Gastroesophageal sphincter (tissue), 4 donors: ENCODE measurements around the gene PRR12. TPM values are rescaled to one million over a fixed set of nuclear protein-coding genes. Genes with fewer than 3 reads are reported as not detected.
A peak's percentile ranks its signal among the peaks of the same experiment; 100 is the strongest.

Experiments used
- ATAC-seq: fragments of 150-250 bp; one replicate; pipeline ENCODE4 v1.9.1; 2016; ENCODE audit warnings: mild to moderate bottlenecking, moderate library complexity
- H3K27ac ChIP-seq, 4 donors: fragments of 200-600 bp; sonication (generic) in 3 of 4; 1 replicate in 3 of 4; 2 replicates in 1 of 4; pipeline ENCODE4 v1.5.1; 2016 to 2019
- H3K27me3 ChIP-seq: fragments of 200-600 bp; sonication (generic); one replicate; pipeline ENCODE4 v1.5.1; 2019
- H3K36me3 ChIP-seq, 2 donors: fragments of 200-600 bp; sonication (generic); one replicate each; pipeline ENCODE4 v1.5.1; 2019; ENCODE audit warnings: control low read depth in 1 of 2
- H3K4me1 ChIP-seq, 3 donors: fragments of 200-600 bp; sonication (generic); 1 replicate in 2 of 3; 2 replicates in 1 of 3; pipeline ENCODE4 v1.5.1; 2016 to 2019; ENCODE audit warnings: control low read depth in 2 of 3
- H3K4me3 ChIP-seq, 2 donors: fragments of 200-600 bp; sonication (generic); one replicate each; pipeline ENCODE4 v1.5.1; 2019; ENCODE audit warnings: mild to moderate bottlenecking in 1 of 2, moderate library complexity in 1 of 2
- H3K9me3 ChIP-seq, 3 donors: fragments of 200-600 bp; sonication (generic); one replicate each; pipeline ENCODE4 v1.5.1; 2017 to 2019; ENCODE audit warnings: control low read depth in 2 of 3
- EP300 ChIP-seq: sonication (generic); formaldehyde crosslinking; IDR thresholded peaks from one replicate; pipeline ENCODE4 v1.6.1; 2017; ENCODE audit warnings: antibody characterized with exemption, mild to moderate bottlenecking
- POLR2A ChIP-seq, 2 donors: fragments of 450-650 bp; IDR thresholded peaks; one replicate each; pipeline ENCODE4 v1.6.1; 2017; ENCODE audit warnings: antibody characterized with exemption in 2 of 2, mild to moderate bottlenecking in 2 of 2, moderate library complexity in 1 of 2
- POLR2AphosphoS5 ChIP-seq: sonication (generic); formaldehyde crosslinking; IDR thresholded peaks from one replicate; pipeline ENCODE4 v1.6.1; 2017; ENCODE audit warnings: antibody characterized with exemption
- WGBS, 2 donors: methylation state at CpG; one replicate each; pipeline ENCODE4 v1.1.5; 2018; ENCODE audit warnings: low coverage in 1 of 2; 5-methylcytosine and 5-hydroxymethylcytosine counted together
- total RNA-seq, 4 donors: library from RNA; depleted of rRNA; stranded (reverse); fragments of >200 nt; gene quantifications; one replicate each; pipeline ENCODE4 v1.1.0, GENCODE V29; 2016
- TF ChIP-seq, protein P1 (sequence below), 4 experiments: fragments of 200-600 bp in 2 of 4; fragments of 450-650 bp in 2 of 4; sonication (generic) in 1 of 4; IDR thresholded peaks; one replicate each; pipeline ENCODE4 v1.5.1; 2017 to 2019; ENCODE audit warnings: antibody characterized with exemption in 4 of 4, mild to moderate bottlenecking in 2 of 4, moderate library complexity in 2 of 4

Gene PRR12
- total RNA-seq, 4 donors from 2014 or later, result 9.3 to 24.1 (median 14.8) TPM

DNA sequence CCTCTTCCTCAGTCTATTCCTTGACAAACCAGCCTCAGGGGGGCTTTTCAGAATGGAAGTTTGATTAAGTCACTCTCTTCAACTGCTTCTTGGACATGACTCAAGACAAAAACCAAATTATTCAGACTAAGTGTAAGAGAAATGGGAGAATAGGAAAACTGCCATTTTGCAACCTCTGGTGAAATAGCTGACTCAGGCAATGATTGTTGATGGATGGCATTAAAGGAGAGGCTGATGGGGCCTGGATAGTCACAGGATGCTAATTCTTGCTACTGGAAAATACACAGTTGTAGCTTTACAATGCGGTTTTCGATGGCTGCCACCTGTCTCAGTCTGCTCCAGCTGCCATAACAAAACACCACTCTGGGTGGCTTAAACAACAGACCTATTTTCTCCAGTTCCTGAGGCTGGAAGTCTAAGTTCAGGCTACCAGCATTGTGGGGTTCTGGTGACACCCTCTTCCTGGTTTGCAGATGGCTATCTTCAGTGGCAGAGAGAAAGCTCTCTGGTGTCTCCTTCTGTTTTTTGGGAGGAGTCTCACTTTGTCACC, 16.7 kb upstream of the PRR12 start:
- peaks cover 4 to 41% (median 13%) of the 10 kb centered on the region in 3 donors for H3K4me1 ChIP-seq
- H3K27me3 ChIP-seq, result no peaks in the 10 kb centered on the region
- no peak for ATAC-seq
- no peaks in the 10 kb centered on the region for H3K9me3 ChIP-seq
- 71% methylated on average over 2 of the region's 2 CpGs; no CpG with 5 or more reads in 1 of the 2 donors for WGBS, 2 donors
- no peak overlapping the region for H3K27ac ChIP-seq
- peaks cover 0 to 30% of the 10 kb centered on the region in 2 donors for H3K36me3 ChIP-seq
- no peak overlapping the region for H3K4me3 ChIP-seq
- no peak for TF ChIP-seq POLR2AphosphoS5
- TF ChIP-seq EP300, result no peak
- TF ChIP-seq, protein P1, sequence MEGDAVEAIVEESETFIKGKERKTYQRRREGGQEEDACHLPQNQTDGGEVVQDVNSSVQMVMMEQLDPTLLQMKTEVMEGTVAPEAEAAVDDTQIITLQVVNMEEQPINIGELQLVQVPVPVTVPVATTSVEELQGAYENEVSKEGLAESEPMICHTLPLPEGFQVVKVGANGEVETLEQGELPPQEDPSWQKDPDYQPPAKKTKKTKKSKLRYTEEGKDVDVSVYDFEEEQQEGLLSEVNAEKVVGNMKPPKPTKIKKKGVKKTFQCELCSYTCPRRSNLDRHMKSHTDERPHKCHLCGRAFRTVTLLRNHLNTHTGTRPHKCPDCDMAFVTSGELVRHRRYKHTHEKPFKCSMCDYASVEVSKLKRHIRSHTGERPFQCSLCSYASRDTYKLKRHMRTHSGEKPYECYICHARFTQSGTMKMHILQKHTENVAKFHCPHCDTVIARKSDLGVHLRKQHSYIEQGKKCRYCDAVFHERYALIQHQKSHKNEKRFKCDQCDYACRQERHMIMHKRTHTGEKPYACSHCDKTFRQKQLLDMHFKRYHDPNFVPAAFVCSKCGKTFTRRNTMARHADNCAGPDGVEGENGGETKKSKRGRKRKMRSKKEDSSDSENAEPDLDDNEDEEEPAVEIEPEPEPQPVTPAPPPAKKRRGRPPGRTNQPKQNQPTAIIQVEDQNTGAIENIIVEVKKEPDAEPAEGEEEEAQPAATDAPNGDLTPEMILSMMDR (IDR thresholded peaks at IDR 0.05), result no peak
- no peak for TF ChIP-seq POLR2A (IDR thresholded peaks at IDR 0.05)

DNA sequence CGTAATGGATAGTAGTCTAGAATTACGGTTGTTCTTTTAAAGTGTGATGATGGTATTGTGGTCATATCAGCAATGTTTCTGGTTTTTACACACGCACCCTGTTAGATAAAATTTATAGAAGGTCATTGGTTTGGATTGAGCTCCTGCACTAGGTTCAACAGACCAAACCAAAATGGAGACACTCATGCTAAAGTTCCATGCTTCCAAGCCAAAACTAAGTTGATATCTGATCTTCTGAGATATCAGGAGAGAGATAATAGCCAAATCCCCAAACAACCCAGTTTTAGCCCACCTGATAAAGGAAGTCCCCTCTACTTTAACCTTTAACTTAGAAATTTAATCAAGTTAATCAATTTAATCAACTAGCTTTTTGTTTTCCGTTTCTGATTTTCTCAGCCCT, 11.8 kb upstream of the PRR12 start:
- 62 to 76% methylated on average over 3 to 4 of the region's 4 CpGs for WGBS, 2 donors
- Histone ChIP-seq H3K27ac (no peak overlapping the region), H3K36me3 (peaks cover 0 to 24% of the 10 kb centered on the region in 2 donors), H3K27me3 (no peaks in the 10 kb centered on the region), H3K9me3 (no peaks in the 10 kb centered on the region), H3K4me3 (peak overlapping the region in 1 of 2 donors; percentile 71), H3K4me1 (peaks cover 0 to 37% (median 9%) of the 10 kb centered on the region in 3 donors)
- TF ChIP-seq, protein P1 (IDR thresholded peaks at IDR 0.05), result no peak
- no peak for TF ChIP-seq EP300
- no peak for TF ChIP-seq POLR2A (IDR thresholded peaks at IDR 0.05)
- no peak for TF ChIP-seq POLR2AphosphoS5
- ATAC-seq, result no peak

DNA sequence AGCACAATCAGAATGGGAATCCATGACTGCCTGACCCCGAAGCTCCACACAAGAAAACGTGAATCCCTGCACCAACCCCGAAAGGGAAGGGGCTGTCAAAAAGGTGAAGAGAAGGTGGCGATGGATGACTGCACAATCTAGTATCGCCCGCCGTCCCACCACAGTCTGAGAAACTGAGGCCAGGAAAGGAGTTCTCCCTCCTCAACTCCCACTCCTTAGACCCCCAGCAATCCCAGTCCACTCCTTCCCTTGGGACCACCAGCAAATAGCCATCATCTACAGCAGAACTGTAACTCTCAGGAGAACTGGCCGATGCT, 11.1 kb upstream of the PRR12 start:
- no peaks in the 10 kb centered on the region for H3K27me3 ChIP-seq
- peak overlapping the region; percentile 50 to 71 for H3K4me3 ChIP-seq
- ATAC-seq, result no peak
- no peak for TF ChIP-seq EP300
- H3K9me3 ChIP-seq, result no peaks in the 10 kb centered on the region
- WGBS, 2 donors, result 3% methylated on average over 7 of the region's 8 CpGs; no CpG with 5 or more reads in 1 of the 2 donors
- peaks cover 0 to 16% of the 10 kb centered on the region in 2 donors for H3K36me3 ChIP-seq
- H3K27ac ChIP-seq, result peak overlapping the region; percentile 10 to 84 (median 79)
- peaks cover 0 to 37% (median 9%) of the 10 kb centered on the region in 3 donors for H3K4me1 ChIP-seq

DNA sequence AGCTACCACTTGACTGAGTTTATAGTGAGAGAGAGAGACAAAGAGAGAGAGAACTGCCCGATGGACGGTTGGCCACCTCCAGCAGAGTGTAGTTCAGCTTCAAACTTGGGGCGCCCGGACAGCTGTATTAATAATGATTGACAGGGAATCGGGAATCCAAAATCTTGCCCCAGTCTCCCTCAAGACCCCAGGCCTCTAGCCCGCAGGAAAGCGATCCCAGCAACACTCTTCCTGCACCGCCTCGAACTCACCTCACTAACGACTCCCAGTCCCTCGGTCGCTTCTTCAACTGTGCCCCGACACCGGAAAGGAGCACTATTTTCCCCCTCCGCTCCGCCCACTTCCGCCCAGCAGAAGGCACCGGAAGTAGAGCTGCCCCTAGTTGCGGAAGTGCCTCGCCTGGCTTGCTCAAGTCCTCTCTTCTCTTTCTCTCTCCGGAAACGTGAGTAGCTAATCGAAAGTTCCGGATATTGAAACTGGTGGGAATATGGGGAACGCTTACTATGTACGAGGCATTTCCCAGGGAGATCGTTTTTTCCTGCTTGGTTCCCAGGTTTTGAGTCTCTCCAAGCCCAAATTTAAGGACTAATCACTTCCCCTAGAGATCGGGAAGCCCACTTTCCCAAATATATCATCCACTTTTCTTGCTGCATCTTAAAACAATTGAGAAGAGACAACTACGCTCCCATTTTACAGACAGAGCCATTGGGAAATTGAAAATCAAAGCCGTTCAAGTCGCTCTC, 10.5 kb upstream of the PRR12 start, which contains the start of gene NOSIP:
Gene NOSIP, minus strand, starts transcription at position 293 of the 743 bp plus-strand sequence. CDS start 19,865 bp downstream, outside the sequence.
- peak; percentile 73 to 85 for TF ChIP-seq POLR2A (IDR thresholded peaks at IDR 0.05)
- TF ChIP-seq EP300, result no peak
- TF ChIP-seq POLR2AphosphoS5, result peak; percentile 90
- TF ChIP-seq, protein P1 (IDR thresholded peaks at IDR 0.05), result peak in 1 of 4 experiments; percentile 18
- Histone ChIP-seq H3K4me1 (peaks cover 0 to 37% (median 9%) of the 10 kb centered on the region in 3 donors), H3K4me3 (peak within 1 kb of the TSS; percentile 50 to 71), H3K27ac (peak within 1 kb of the TSS; percentile 10 to 84 (median 79)), H3K36me3 (peaks cover 0 to 11% of the 10 kb centered on the region in 2 donors), H3K27me3 (no peaks in the 10 kb centered on the region), H3K9me3 (no peaks in the 10 kb centered on the region)
- 5 to 6% methylated on average over 13 to 17 of the region's 31 CpGs for WGBS, 2 donors
- ATAC-seq, result peak; percentile 99

DNA sequence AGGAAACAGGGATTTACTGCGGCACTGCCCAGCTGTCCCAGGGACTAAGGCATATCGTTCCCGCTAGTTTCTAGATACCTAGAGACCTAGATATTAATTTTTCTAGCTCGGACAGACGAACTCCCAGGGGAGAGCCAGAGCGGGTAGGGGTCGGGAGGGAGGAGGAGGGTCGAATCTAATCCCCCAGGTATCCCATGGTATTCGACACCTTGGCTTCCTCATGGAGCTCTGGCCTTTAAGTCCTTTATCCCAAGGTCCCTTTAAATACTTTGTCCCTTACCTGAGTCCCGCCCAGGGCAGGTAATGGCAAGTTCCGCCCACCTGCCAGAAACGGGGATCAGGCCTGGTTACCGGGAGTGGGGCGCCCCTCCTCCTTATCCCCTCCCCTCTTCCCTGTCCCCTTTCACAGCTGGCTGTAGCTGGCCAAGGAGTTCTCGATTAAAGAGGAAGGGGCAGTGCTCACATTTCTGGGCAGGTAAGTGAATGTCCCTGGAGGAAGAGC, 9.9 kb upstream of the PRR12 start, which contains the start of gene PRRG2:
Gene PRRG2, plus strand, starts transcription at position 310 of the 502 bp plus-strand sequence. CDS start 1,904 bp downstream, outside the sequence.
- H3K9me3 ChIP-seq, result no peaks in the 10 kb centered on the region
- H3K4me3 ChIP-seq, result peak within 1 kb of the TSS; percentile 50 to 71
- peaks cover 0 to 37% (median 9%) of the 10 kb centered on the region in 3 donors for H3K4me1 ChIP-seq
- 34 to 48% methylated on average over 7 to 9 of the region's 15 CpGs for WGBS, 2 donors
- no peaks in the 10 kb centered on the region for H3K27me3 ChIP-seq
- peak within 1 kb of the TSS; percentile 10 to 84 (median 79) for H3K27ac ChIP-seq
- H3K36me3 ChIP-seq, result peaks cover 0 to 5% of the 10 kb centered on the region in 2 donors
- TF ChIP-seq POLR2AphosphoS5, result no peak
- TF ChIP-seq, protein P1 (IDR thresholded peaks at IDR 0.05), result no peak
- TF ChIP-seq EP300, result no peak
- no peak for TF ChIP-seq POLR2A (IDR thresholded peaks at IDR 0.05)
- no peak for ATAC-seq
